A549 (cell line): ENCODE measurements around the gene PRSS22.

ENCODE experiments used
- RAD21 ChIP-seq, 2 experiments: fragments of >200 bp in 1 of 2; sonication (Bioruptor Twin) in 1 of 2; formaldehyde crosslinking in 1 of 2; IDR thresholded peaks in 1 of 2; conservative IDR thresholded peaks in 1 of 2; 2 replicates in 1 of 2; 3 replicates in 1 of 2; pipeline ENCODE4 v1.6.1; 2012 to 2018; ENCODE audit warnings: inconsistent platforms in 1 of 2
- TF ChIP-seq, protein P1 (sequence below): fragments of >200 bp; sonication (Bioruptor Twin); formaldehyde crosslinking; IDR thresholded peaks from 3 replicates; pipeline ENCODE4 v1.5.1; 2016

DNA sequence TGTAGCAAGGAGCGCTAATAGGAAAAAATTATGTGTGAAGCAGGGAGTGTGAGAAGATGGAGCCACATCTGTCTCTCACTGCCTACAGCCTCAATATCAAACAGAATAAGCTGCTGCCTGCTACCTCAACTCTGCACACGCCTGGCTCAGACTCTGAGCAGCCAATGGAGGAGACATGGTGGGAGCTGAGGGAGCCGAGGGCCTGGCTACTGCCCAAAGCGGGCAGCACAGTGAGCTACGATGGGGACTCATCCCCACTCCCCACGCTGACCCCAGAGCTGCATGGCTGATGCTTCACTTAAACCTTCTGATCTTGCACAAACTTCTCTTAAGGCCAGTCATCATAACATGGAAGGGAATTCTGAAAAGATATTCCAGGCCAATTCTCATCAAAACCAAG lies 14.0 kb upstream of the PRSS22 start:
- TF ChIP-seq, protein P1, sequence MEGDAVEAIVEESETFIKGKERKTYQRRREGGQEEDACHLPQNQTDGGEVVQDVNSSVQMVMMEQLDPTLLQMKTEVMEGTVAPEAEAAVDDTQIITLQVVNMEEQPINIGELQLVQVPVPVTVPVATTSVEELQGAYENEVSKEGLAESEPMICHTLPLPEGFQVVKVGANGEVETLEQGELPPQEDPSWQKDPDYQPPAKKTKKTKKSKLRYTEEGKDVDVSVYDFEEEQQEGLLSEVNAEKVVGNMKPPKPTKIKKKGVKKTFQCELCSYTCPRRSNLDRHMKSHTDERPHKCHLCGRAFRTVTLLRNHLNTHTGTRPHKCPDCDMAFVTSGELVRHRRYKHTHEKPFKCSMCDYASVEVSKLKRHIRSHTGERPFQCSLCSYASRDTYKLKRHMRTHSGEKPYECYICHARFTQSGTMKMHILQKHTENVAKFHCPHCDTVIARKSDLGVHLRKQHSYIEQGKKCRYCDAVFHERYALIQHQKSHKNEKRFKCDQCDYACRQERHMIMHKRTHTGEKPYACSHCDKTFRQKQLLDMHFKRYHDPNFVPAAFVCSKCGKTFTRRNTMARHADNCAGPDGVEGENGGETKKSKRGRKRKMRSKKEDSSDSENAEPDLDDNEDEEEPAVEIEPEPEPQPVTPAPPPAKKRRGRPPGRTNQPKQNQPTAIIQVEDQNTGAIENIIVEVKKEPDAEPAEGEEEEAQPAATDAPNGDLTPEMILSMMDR, result no peak
- no peak for TF ChIP-seq RAD21 (conservative IDR thresholded peaks at IDR 0.05 in 1 of 2, IDR thresholded peaks at IDR 0.05 in 1 of 2)
